Left forelimb (tissue), 1 donor: Measurements from ENCODE around the gene SPC24.
"Not testable (repeated sequence)": the region's sequence is repeated elsewhere in the genome, so short reads cannot be mapped to it uniquely, and the experiment has no call there.

Source experiments
- DNase-seq: peaks from one replicate; pipeline ENCODE4 v3.0.0-alpha.2; 2018; ENCODE audit warnings: low spot score

Gene SPC24

DNA sequence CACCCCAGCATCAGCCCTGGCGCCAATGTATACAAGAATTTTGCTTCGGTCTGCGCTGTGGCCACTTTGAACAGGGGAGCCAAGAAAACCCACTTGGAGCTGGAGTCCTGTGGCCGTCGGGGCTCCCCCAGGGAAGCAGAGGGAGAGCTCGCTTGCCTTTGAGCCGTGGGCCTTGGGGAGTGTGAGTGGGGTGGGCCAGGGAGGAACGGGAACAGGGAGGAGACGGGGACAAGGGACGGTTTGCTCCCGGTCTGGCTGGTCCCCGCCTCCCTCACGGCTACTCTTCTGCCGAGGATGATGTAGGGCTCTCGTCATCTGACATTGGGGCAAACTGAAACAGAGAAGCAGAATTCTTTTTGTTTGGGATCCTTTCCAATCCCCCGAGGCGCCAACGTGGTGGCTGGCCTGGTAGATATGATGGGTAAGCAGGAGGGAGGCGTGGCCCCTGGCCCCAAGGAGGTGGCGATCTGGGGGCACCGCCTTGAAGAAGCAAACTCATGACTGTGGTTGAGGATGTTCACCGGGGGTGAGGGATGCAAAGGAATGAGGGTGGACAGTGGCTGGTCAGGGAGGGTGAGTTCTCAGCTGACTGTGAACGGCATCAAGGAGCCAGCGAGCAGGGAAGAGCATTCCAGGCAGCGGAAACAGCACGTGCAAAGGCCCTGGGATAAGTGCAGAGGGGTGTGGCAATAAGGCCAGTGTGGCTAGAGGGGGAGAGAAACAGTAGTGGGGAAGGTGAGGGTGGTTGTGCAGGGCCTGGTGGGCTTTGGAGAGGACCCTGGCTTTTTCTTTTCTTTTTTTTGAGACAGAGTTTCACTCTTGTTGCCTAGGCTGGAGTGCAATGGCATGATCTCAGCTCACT lies 10.9 kb upstream of the SPC24 start:
- peak; percentile 69 for DNase-seq

DNA sequence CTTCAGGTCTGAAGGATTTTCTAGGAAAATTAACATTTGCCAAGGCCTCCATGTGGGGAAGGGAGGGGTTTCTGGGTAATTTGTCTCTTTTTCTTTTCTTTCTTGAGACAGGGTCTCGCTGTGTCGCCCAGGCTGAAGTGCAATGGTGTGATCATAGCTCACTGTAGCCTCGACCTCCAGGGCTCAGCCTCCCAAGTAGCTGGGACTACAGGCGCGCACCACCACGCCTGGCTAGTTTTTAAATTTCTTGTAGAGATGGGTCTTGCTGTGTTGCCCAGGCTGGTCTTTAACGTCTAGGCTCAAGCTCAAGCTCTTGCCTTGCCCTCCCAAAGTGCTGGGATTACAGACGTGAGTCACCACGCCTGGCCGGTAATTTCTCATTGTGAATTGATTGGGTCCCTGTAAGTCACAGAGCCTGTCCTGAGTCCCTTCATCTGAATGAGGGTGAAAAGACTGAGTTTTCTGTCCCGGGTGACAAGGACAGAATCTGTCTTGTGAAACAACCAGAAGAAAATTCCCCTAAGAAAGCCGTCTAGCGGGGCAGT lies 10.0 kb upstream of the SPC24 start:
- no peak for DNase-seq

DNA sequence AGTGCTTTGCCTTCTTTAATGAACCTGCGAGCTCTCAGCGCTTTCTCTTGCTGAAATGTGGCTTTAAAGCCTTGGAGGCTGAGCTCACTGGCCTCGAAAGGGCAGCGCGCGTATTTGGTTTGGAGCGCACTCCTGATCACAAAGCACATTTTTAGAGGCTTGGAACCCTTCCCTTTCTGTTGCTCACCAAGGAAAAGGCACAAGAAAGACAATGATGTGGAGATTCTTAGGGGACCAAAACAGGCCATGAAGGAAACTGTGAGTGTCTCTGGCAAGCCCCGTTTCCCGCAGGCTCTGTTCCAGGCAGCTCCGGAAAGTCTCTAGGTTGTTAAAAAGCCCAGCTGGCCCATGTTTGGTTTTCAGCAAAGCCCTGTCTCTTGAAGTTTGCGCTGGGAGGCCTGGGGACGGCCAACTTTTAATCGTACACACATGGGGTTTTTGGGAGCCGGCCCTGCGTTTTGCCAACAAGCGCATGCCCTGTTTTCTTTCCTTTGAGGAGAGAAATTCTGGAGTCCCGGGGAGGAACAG lies 9.4 kb upstream of the SPC24 start:
- peak; percentile 91 for DNase-seq

DNA sequence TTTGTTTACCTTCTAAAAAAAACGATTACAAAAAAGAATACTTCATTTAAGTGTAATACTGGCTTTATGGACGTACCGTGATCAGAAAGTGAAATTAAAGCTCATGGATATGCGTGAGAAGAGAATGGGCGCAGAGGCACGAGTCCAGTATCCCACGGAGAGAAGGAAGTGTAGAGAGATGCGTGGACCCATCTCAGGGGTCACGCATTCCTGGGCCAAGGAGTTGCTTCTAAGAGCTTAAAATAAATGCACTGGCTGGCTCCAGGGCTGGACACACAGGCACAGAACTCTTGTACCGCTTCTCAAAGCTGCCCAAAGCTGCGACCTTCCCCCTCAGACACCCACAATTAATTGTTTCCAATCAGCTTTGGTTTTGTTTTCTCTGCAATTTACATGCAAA lies 8.7 kb upstream of the SPC24 start:
- DNase-seq = no peak

DNA sequence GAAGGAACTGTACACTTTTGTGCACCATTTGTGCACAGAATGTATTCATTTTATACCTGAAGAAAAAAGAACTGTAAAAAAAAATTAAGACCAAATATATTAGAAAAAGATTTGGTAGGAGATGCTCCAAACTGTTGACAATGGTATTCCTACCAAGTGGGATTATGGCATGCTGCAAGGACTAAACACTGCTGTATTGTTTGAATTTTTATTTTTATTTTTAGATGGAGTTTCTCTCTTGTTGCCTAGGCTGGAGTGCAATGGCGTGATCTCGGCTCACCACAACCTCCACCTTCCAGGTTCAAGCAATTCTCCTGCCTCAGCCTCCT lies 4.8 kb upstream of the SPC24 start:
- DNase-seq = not testable (repeated sequence)

DNA sequence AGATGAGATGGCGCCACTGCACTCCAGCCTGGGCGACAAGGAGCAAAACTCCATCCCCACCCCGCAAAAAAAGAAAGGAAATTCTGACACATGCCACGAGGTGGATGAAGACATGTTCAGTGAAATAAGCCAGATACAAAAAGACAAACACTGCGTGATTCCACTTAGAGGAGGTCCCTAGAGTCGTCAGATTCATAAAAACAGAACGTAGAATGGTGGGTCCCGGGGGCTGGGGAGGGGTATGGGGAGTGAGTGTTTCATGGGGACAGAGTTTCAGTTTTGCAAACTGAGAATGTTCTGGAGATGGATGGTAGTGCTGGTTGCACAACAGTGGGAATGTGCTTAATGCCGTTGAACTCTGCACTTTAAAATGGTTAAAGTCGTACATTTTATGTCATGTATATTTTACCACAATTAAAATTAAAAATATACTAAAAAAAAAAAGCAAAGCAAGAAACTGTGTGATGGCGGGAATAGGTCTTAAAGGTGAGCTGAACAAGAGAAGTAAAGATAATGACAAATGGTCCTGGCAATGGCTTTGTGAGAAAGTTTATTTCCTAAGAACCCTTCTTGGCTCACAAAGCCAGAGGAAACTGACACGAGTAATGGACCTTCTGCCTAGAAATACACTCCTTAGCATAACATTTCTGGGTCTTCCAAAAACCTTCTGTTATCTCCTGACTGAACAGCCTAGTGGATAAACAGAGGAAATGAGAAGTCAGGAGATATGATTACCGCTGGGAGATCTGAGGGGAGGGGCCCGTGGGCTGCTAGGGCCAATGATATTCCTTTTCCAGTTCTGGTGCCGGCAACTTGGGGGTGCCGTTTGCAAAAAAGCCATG lies 4.2 kb upstream of the SPC24 start:
- no peak for DNase-seq

DNA sequence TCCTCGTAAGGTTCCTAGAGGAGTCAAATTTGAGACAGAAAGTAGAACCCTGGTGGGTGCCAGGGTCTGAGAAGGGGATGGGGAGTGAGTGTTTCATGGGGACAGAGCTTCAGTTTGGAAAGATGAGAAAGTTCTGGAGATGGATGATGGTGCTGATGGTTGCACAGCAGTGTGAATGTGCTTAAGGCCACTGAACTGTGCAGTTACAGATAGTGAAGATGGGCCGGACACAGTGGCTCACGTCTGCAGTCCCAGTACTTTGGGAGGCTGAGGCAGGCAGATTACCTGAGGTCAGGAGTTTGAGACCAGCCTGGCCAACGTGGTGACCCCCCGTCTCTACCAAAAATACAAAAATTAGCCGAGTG lies 917 bp downstream of the SPC24 start:
- DNase-seq = no peak

DNA sequence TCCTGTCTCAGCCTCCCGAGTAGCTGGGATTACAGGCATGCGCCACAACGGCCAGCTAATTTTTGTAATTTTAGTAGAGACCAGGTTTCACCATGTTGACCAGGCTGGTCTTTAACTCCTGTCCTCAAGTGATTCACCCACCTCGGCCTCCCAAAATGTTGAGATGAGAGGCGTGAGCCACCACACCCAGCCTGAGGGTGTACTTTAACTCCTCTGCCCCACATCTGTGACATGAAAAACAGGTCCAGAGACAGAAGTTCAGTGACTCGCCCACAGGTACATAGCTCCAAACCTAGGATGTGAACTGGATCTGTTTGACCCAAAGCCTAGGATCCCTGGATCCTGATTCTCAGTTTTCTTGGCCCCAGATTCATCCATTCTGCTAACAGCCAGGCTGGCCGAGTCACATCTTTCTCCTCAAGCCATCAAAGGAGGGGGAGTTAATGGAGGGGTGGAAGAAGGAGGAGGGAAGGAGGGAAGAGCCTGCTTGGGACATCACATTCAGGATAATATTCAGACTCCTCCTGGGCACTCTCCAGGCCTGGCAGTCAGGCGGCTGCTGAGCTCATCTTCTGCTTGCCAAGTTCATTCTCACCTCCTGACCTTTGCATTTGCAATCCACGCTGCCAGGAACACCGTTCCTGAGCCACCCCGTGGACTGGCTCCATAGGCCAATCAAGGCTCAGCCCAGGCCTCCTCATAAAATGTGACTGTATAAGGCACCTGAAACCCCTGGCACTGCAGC lies 3.1 kb downstream of the SPC24 start:
- no peak for DNase-seq

DNA sequence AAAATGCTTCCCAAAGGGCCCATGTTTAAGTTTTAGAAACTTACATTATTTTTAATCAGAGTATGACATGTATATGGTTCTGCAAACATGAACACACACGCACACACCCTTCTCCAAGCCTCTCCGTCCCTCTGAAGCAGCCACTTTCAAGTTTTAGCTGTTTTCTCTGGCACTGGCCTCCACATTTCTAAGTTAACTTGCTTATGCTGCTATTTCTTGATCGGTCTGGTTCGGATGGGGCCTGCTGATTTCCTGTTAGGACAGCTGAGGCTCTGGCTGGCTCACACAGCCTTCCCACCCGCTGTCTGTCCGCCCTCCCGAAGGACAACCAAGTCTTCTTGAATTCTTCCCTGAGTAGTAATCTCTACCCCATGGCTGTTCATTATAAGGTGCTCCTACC lies 4.4 kb downstream of the SPC24 start:
- no peak for DNase-seq

DNA sequence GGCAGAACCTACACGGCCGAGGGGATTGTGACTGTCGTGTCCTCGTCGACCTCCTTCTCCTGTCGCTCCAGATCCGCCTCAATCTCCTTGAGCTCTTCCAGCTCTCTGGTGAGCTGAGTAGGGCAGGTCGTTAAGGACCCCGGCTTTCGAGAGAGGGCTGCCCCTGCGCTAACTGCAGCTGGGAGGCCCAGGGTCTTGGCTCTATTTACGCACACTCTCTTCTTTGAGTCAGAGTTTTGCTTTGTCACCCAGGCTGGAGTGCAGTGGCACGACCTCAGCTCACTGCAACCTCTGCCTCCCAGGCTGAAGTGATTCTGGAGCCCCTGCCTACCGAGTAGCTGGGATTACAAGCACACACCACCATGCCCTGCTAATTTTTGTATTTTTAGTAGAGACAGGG lies 7.6 kb downstream of the SPC24 start:
- DNase-seq = no peak

DNA sequence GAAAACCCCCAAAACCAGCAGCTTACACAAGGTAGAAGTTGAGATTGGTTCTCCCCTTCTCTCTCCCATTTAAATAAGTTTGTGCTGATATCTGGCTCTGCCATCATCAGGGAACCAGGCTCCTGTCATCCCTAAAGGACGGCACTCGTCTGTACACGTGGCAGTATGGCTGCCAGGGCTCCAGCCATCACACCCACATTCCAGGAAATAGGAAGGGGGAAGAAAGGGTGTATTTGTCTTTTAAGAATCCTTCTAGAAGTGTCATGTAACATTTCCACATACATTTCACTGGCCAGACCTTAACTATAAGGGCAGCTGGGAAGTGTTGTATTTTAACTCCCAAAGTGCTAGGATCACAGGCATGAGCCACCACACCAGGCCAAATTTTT lies 10.1 kb downstream of the SPC24 start:
- DNase-seq = no peak

DNA sequence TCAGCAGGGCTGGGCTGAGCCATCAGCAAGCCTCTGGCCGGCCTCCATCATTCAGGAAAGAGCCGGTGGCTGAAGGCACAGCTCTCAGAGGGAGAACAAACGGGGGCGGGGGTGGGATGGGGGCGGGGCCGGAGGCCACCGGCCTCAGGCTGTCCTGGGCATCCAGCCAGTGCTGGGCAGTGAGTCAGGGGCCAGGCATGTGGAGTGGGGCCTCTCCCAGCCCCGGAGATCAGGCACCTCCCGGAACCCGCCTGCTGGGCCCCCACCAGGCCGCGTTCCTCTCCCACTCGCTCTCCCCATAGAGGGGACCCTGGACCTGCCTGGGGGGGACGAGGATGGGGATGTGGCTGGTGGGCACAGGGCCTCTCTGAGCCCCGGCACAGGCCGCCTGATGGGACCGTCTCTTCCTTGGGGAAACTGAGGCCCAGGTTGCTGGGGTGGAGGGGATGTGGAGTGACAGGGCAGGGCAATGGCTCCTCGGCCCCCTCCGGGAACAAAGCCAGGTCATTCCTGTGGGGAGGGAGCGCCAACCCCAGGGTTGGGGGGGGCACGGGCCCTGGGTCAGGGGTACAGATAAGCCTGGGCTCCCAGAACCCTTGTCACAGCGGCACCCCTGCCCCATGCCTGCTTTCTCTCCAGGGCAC lies 12.9 kb downstream of the SPC24 start:
- peak; percentile 92 for DNase-seq

DNA sequence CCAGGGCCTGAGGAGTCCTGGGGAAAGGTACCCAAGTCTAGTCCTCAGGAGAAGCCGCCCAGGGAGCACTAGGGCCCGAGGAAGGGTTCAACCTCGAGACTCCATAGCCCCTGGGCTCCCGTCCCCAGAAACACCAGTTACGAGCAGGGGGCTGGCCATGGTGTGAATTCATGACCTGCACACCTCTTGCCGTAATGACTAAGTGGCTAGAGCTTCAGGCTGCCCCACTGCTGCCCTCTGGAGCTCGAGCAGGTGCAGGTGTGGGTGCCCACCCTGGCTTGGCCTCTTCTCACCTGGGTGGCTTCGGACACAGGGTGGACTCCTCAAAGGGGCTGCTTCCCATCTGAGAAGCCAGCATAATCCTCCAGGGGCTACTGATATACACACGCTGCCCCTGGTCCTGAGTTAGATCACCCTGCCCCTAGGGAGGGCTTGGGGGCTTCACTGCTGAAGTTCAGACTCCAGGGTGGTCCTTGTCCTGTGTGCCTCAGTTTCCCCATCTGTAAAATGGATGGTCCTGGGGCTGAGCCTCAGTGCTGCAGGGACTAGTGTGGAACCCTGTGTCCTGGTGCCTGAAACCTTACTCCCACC lies 13.6 kb downstream of the SPC24 start:
- DNase-seq = no peak

DNA sequence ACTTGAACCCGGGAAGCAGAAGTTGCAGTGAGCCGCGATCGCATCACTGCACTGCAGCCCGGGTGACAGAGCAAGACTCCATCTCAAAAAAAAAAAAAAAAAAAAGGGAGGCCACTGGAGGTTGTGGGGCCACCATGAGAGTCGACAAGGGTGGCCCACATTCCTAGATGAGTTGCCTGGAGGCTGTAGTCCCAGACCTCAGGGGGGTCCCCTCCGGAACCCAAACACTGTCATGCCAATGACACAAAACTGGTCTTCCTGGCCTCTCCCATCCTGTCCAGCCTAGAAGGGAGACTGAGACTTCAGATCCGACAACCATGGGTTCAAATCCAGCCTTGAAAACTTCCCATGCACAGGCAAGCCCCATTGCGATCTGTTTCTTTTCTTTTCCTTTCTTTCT lies 14.7 kb downstream of the SPC24 start:
- no peak for DNase-seq

DNA sequence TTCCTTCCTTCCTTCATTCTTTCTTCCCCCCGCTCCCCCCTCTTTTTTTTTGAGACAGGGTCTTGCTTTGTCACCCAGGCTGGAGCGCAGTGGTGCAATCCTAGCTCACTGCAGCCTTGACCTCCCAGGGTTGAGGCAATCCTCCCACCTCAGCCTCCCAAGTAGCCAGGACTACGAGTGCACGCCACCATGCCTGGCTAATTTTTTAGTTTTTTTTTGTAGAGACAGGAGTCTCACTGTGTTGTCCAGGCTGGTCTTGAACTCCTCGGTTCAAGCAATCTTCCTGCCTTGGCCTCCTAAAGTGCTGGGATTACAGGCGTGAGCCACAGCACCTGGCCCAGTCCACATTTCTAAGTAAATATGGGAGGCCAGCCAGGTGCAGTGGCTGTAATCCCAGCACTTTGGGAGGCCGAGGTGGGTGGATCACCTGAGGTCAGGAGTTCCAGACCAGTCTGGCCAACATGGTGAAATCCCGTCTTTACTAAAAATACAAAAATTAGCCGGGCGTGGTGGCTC lies 15.5 kb downstream of the SPC24 start:
- not testable (repeated sequence) for DNase-seq

DNA sequence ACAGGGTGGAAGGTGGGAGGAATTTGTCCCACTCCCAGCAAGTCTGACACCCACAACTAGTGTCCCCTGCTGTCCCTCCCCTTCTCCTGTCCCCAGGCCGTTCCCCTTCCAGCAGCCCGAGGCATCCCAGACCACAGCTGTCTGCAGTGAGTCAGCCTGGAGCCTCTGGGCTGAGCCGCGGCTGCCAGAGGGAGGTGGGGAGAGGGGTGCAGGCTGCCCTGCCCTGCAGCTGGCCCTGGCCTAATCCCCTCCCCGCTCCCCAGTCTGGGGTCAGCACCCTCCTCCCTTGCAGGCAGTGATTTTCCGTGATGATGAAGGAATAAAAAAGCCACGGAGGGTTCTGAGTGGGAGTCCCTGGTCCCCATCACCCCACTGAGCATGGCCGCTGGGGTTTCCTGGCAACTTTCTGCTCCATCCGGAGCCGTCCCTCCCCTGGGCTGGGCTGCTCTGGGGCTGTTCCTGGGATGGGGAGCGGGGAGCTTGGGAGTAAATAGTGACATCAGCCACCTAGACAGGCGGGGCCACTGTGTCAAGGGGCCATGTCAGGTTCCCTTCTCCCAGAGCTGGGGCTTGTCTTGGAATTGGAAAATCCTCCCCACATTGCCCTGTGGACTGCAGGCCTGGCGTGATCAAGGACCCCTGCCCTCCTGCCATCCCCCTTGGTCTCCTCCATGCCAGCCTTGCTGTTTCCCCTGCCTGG lies 16.8 kb downstream of the SPC24 start:
- DNase-seq = peak; percentile 86

DNA sequence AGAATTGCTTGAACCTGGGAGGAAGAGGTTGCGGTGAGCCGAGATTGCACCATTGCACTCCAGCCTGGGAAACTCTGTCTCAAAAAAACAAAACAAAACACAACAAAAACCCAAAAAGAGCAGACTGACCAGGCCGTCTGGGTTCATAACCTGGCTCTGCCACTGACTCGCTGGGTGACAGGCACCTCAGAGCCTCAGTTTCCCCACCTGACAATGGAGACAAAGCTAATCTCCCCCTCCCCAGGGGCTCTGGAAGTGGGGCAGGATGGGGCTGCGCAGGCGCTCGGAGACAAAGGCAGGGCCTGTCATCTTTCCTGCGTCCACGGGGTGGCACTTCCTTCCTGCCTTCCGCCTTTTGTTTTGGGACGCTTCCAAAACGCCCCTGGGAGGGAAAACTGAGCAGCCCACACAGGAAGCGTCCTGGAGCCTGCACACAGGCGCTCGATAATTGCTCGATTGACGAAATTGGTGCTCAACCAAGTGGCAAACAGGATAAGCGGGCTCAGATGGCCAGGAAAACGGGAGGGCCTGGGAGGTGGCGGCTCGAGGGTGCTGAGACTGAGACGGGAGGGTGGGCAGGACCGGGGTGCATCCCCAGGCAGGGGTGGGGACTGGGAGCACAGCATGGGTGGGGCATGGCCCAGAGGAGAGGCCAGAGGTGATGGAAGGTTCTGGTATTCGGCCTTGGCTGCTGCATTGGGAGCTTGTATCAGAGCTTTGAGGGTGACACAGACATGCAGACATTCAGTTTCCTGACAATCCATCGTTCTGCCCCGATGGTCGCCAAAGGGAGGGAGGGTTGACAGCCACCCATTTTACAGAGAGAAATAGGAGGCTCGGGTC lies 17.8 kb downstream of the SPC24 start:
- DNase-seq = peak; percentile 88

DNA sequence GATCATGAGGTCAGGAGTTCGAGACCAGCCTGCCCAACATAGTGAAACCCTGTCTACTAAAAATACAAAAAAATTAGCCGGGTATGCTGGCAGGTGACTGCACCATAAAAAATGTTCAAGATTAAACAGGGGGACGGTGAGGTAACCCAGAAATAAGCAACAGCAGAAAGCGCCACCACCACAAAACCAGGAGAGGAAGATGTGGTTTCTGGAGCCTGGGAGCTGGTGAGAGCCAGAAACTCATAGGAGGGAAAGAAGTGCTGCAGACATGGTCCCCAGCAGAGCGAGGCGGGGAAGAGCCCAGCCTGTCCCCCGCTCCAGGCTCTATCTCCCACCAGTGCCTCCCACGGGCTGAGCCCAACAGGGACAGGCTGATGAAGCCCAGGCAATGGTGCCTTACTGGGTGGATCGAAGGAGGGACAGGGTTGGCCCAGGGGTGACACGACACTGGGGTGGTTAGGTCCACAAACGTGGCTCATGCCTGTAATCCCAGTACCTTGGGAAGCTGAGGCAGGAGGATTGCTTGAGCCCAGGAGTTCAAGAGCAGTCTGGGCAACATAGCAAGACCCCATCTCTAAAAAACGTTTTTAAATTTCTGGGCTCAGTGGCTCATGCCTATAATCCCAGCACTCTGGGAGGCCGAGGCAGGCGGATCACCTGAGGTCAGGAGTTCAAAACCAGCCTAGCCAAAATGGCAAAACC lies 19.0 kb downstream of the SPC24 start:
- DNase-seq = no peak

DNA sequence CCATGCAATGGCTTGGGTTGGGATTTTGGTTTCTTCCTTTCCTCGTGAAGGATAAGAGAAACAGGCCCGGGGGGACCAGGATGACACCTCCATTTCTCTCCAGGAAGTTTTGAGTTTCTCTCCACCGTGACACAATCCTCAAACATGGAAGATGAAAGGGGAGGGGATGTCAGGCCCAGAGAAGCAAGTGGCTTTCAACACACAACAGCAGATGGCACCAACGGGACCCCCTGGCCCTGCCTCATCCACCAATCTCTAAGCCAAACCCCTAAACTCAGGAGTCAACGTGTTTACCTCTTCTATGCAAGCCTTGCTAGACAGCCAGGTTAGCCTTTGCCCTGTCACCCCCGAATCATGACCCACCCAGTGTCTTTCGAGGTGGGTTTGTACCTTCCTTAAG lies 24.1 kb downstream of the SPC24 start:
- DNase-seq = no peak
